Activated B cell treated with CpG ODN at 0.5 μM for 24 hours (primary cell): Measurements from ENCODE around the gene TMEM120B. TPM values are rescaled to one million over a fixed set of nuclear protein-coding genes. Genes with fewer than 3 reads are reported as not detected.
"Not testable (repeated sequence)": the region's sequence is repeated elsewhere in the genome, so short reads cannot be mapped to it uniquely, and the experiment has no call there.

Experiments
- ATAC-seq: fragments of 200-7000 bp; cut with Tn5 transposase; one replicate; pipeline ENCODE4 v1.10.0; 2021; ENCODE audit warnings: low read depth, mild to moderate bottlenecking, moderate library complexity
- CTCF ChIA-PET: fragments of 350-600 bp; sonication (Branson Sonifier 250); formaldehyde crosslinking; loops from one replicate; lab custom pipeline; 2021; ENCODE audit warnings: antibody characterized with exemption; lab: Charles Lee
- POLR2A ChIA-PET: fragments of 350-600 bp; sonication (Branson Sonifier 250); formaldehyde crosslinking; loops from one replicate; lab custom pipeline; 2021; ENCODE audit warnings: antibody characterized with exemption; lab: Charles Lee
- DNase-seq: peaks from one replicate; pipeline ENCODE4 v3.0.0; 2022
- H3K27ac Mint-ChIP-seq: one replicate; pipeline ENCODE4 v1.8.0; 2020; ENCODE audit warnings: mixed read lengths
- H3K27me3 Mint-ChIP-seq: one replicate; pipeline ENCODE4 v1.8.0; 2021; ENCODE audit warnings: mixed read lengths
- H3K36me3 Mint-ChIP-seq: one replicate; pipeline ENCODE4 v1.8.0; 2021; ENCODE audit warnings: low read depth, mixed read lengths
- H3K4me1 Mint-ChIP-seq: one replicate; pipeline ENCODE4 v1.8.0; 2021; ENCODE audit warnings: mixed read lengths
- H3K4me3 Mint-ChIP-seq: one replicate; pipeline ENCODE4 v1.8.0; 2020; ENCODE audit warnings: mild to moderate bottlenecking, mixed read lengths
- H3K9me3 Mint-ChIP-seq: one replicate; pipeline ENCODE4 v1.8.0; 2020; ENCODE audit warnings: mixed read lengths
- CTCF ChIP-seq: fragments of 200-600 bp; IDR thresholded peaks from one replicate; pipeline ENCODE4 v1.8.0; 2022; ENCODE audit warnings: antibody characterized with exemption, mild to moderate bottlenecking
- intact Hi-C: fragments of 100-400 bp; cut with micrococcal nuclease; formaldehyde crosslinking; loops from one replicate; pipeline ENCODE4 v1.15.1; 2024
- total RNA-seq: library from RNA; stranded (reverse); gene quantifications from 2 replicates; pipeline ENCODE4 v1.2.3, GENCODE V29; 2022

The TMEM120B gene
- total RNA-seq, 1 donor from 2014 or later = 8.3 TPM

GRCh38 chr12:121754836-121755235, 42.3 kb downstream of the TMEM120B start:
- H3K4me3 Mint-ChIP-seq = no peak overlapping the region
- DNase-seq = no peak
- POLR2A ChIA-PET = no interaction called here
- no peaks in the 10 kb centered on the region for H3K9me3 Mint-ChIP-seq
- CTCF ChIA-PET = no interaction called here
- no peak for TF ChIP-seq CTCF
- H3K27ac Mint-ChIP-seq = no peak overlapping the region
- intact Hi-C loops = no loop called here
- ATAC-seq = no peak
- no peaks in the 10 kb centered on the region for H3K27me3 Mint-ChIP-seq
- peaks cover 3% of the 10 kb centered on the region for H3K36me3 Mint-ChIP-seq
- peaks cover 3% of the 10 kb centered on the region for H3K4me1 Mint-ChIP-seq

- H3K27ac Mint-ChIP-seq = no peak overlapping the region
- TF ChIP-seq CTCF = no peak
- H3K27me3 Mint-ChIP-seq = no peaks in the 10 kb centered on the region
- H3K4me1 Mint-ChIP-seq = no peaks in the 10 kb centered on the region
- H3K9me3 Mint-ChIP-seq = no peaks in the 10 kb centered on the region
- intact Hi-C loops = no loop called here
- H3K4me3 Mint-ChIP-seq = no peak overlapping the region
- H3K36me3 Mint-ChIP-seq = peaks cover 1% of the 10 kb centered on the region
- ATAC-seq = no peak
- ChIA-PET CTCF (no interaction called here), POLR2A (no interaction called here)
- DNase-seq = no peak
Measured at GRCh38 chr12:121755591-121755990, 43.0 kb downstream of the TMEM120B start.

GRCh38 chr12:121758536-121758935, 46.0 kb downstream of the TMEM120B start:
- POLR2A ChIA-PET, intact Hi-C loops, H3K36me3 Mint-ChIP-seq, H3K4me1 Mint-ChIP-seq, H3K27me3 Mint-ChIP-seq, DNase-seq, ATAC-seq, CTCF ChIA-PET, H3K9me3 Mint-ChIP-seq, H3K27ac Mint-ChIP-seq, H3K4me3 Mint-ChIP-seq: not testable (repeated sequence)

GRCh38 chr12:121762269-121762668, 49.7 kb downstream of the TMEM120B start:
- no peak overlapping the region for H3K27ac Mint-ChIP-seq
- no peaks in the 10 kb centered on the region for H3K4me1 Mint-ChIP-seq
- intact Hi-C loops = no loop called here
- no peak for ATAC-seq
- H3K27me3 Mint-ChIP-seq = no peaks in the 10 kb centered on the region
- no peak overlapping the region for H3K4me3 Mint-ChIP-seq
- no peaks in the 10 kb centered on the region for H3K9me3 Mint-ChIP-seq
- ChIA-PET CTCF (no interaction called here), POLR2A (interaction anchor here (0.6 kb wide), 1 partner anchor 53 kb away, joined by 3 read pairs; no protein-coding TSS in a partner anchor)
- H3K36me3 Mint-ChIP-seq = no peaks in the 10 kb centered on the region
- DNase-seq = no peak
- TF ChIP-seq CTCF = no peak

- Mint-ChIP-seq H3K36me3 (no peaks in the 10 kb centered on the region), H3K9me3 (no peaks in the 10 kb centered on the region), H3K27ac (no peak overlapping the region), H3K27me3 (no peaks in the 10 kb centered on the region), H3K4me1 (no peaks in the 10 kb centered on the region), H3K4me3 (no peak overlapping the region)
- DNase-seq (no peak), ATAC-seq (no peak)
- ChIA-PET CTCF (interaction anchor here (0.6 to 1.2 kb wide), 2 partner anchors 29 to 30 kb away, joined by 3 read pairs; partner anchors contain the start of gene RHOF), POLR2A (interaction anchor here (0.7 kb wide), 1 partner anchor 62 kb away, joined by 6 read pairs; no protein-coding TSS in a partner anchor)
- TF ChIP-seq CTCF = no peak
- intact Hi-C loops = no loop called here
Measured at GRCh38 chr12:121764808-121765207, 52.3 kb downstream of the TMEM120B start.

GRCh38 chr12:121765573-121765972, 53.0 kb downstream of the TMEM120B start:
- POLR2A ChIA-PET = interaction anchor here (0.7 kb wide), 1 partner anchor 61 kb away, joined by 6 read pairs; no protein-coding TSS in a partner anchor

More at GRCh38 chr12:121765573-121765972, 53.0 kb downstream of the TMEM120B start:
- Mint-ChIP-seq H3K36me3 (no peaks in the 10 kb centered on the region), H3K27ac (no peak overlapping the region), H3K4me1 (no peaks in the 10 kb centered on the region), H3K4me3 (no peak overlapping the region), H3K9me3 (no peaks in the 10 kb centered on the region), H3K27me3 (no peaks in the 10 kb centered on the region)
- DNase-seq (no peak), ATAC-seq (no peak)
- no peak for TF ChIP-seq CTCF
- CTCF ChIA-PET = interaction anchor here (0.6 kb wide), 1 partner anchor 29 kb away, joined by 3 read pairs; the partner anchor contains the start of gene RHOF
- intact Hi-C loops = no loop called here
